NCI-H146 (cell line): ENCODE data around the gene ACTL6B.

ENCODE experiments used
- DNase-seq: peaks from one replicate; lab custom pipeline; 2025; lab: John Stamatoyannopoulos, UW

The ACTL6B gene

DNA sequence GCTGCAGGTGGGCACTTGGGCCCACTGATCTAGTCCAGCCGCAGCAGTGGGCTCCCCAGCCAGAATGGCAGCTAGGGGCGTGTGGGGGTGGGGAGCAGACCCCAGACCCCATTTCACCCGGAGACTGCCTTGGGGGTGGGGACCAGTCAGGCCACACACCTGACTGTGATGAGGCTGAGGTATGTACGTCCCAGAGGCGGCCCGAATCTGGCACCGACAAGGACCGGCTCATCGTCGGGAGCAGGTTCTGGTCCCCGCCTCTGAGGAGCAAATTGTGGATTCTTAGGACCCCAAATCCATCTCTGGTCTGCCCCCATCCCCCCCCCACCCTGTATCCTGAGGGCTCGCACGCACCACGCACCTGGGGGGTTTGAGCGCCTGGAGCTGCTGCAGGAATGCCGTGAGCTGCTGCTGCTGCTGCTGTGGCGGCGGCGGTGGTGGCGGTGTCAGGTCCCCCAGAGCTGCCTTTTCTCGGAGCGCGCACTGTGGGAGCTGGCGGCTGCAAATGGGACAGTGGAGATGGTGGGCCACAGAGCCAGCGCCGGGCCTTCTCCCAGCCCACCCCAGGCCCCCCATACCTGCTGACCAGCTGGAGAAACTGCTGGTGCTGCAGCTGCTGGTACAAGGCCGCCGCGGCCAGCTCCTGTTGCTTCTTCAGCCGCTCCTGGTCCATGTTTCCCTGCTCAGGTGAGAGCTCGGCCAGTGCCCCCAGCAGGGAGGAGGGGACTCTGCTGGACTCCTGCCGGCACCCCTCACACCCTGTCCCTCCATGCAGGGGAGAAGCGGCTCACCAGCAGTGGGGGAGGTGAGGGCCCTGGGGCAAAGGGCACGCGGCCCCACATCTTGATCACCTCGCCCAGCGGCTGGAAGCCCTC lies 27.6 kb upstream of the ACTL6B start:
- no peak for DNase-seq

GRCh38 chr7:100682991-100683658 lies 26.9 kb upstream of the ACTL6B start:
- no peak for DNase-seq

GRCh38 chr7:100682228-100682741 lies 26.0 kb upstream of the ACTL6B start:
- DNase-seq = no peak

- no peak for DNase-seq
These were observed 25.4 kb upstream of the ACTL6B start for GRCh38 chr7:100681491-100682227.

DNA sequence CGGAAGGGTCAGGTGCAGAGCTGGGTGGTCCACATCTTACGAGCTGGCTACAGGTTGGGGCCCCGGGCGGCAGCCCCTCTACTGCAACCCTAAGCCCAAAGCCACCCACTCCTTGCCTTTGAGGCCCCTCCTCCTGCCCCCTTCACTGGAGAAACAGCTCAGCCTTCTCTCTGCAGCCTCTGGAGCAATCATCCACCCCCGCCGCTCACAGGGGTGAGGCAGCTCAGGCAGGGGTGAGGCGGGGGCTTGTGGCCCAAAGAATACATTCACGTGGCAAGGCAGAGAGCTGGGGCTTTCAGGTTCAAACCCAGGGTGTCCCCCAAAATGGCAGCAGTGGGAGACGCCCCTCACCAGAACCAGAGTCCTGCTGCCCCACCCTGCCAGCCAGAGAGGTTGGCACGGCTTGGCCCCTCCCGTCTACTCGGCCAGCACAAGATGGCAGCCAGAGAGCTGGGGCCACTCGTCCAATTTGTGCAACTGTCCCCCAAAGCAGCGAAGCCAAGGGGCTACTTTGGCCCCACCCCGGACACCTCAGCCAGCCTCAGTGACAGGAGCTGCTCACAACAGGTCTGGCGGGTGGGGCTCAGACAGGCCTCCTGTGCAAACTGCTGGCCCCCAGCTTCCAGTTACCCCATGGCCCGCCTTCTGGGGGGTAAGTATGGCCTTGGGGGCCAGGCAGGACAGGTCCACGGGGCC lies 24.5 kb upstream of the ACTL6B start:
- no peak for DNase-seq

DNA sequence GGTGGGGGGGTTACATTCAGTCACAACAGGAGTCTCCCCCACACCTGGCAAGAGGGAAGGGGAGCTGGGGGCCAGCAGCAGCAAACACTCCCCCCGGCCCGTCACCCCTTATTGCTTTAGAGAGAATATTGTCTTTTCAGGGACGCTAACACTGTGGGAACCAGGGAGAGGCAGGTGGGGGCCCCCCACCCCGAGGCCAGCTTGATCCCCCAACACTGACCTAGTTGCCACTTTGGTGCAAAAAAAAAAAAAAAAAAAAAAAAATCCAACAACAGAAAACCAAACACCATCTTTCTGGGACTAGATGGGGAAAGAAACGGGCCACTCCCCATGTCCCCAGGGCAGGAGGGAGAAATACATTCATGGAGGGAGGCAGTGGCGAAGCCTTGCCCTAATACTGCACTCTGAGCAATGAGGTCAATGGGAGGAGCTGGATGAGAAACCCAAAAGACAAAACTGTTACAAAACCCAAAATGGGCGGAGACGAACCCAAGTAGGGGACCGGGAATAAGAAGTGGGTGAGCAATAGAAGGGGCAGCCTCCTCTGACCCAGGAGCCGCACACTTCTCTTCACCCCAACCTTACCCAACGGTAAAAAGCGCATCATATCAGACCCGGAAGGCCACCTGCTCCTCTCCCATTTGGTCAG lies 23.8 kb upstream of the ACTL6B start:
- DNase-seq = no peak

DNA sequence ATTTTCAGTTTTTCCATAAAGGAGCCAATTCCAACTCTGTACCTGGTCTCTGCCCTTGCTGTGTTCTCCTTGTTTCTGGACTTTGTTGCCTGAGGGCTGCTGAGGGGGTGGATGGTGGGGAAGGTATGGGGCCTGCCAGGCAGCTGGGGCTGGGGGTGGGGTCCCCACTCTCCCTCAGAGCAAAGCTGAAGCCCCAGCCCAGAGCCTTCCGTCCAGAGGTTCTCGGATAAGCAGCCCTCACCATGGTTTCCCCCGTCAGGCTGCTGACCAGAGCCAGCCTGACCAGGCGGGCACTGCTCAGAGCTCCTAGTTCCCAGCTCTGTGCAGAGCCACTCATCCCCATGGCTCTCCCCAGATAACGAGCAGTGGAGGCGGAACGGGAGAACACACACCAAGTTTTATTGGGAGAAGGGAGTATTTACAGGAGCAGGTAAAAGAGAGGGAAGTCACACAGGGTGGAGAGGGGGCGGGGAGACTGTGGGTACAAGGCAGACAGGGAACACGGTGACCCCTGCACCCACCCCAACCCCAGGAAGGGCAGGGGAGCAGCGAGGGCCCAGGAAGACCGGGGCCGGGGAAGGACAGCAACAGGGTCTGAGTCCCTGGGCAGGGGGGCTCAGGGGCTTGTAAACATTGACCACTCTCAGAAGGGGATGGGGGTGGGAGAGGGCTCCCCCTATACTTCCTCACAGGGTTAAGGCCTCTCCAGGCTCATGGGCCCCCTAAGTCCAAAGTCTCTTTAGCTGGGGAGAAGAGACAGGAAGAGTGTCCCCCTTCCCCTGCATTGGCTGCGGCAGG lies 23.1 kb upstream of the ACTL6B start:
- DNase-seq = no peak

- no peak for DNase-seq
These were observed 22.2 kb upstream of the ACTL6B start for GRCh38 chr7:100678291-100678984.

GRCh38 chr7:100677308-100678267 lies 21.3 kb upstream of the ACTL6B start:
- DNase-seq = no peak

GRCh38 chr7:100676501-100677306 lies 20.5 kb upstream of the ACTL6B start:
- no peak for DNase-seq

- peak; percentile 56 for DNase-seq
These were observed 19.5 kb upstream of the ACTL6B start for GRCh38 chr7:100675581-100676350.

GRCh38 chr7:100675105-100675451 lies 18.8 kb upstream of the ACTL6B start:
- DNase-seq = peak; percentile 52

DNA sequence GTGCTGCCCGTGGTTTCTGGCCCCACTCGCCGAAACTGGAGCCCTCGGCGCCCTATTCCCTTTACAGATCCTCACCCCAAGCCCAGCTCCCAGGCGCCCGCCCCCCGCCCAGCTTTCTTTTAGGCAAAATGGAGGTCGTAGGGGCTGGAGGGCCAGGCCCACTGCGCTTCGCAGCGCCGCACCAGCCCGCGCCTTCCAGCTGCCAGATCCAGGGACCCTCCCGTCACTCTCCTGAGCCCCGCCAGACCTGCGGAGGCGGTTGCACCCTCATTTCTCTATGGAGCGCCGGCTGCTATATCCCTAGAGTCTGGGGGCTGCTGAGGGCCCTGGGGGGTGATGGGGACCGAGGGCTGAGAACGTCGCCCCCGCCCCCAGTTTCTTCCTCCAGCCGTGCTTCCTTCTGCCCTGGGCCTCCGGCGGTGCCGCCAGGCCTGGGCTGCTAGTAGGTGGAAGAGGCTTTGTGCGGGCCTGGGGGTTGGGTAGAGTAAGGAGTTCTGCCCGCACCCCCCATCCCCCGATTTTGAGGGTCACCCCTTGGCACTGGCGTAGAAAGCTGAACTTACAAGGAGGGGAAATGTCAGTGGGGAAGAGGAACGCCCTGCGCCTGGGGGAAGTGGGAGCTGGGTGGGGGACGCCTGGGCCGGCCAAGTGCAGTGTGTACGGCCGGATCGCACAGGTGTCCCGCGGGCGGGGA lies 18.3 kb upstream of the ACTL6B start:
- DNase-seq = peak; percentile 52

- peak; percentile 55 for DNase-seq
These were observed 17.7 kb upstream of the ACTL6B start for GRCh38 chr7:100673942-100674410.

DNA sequence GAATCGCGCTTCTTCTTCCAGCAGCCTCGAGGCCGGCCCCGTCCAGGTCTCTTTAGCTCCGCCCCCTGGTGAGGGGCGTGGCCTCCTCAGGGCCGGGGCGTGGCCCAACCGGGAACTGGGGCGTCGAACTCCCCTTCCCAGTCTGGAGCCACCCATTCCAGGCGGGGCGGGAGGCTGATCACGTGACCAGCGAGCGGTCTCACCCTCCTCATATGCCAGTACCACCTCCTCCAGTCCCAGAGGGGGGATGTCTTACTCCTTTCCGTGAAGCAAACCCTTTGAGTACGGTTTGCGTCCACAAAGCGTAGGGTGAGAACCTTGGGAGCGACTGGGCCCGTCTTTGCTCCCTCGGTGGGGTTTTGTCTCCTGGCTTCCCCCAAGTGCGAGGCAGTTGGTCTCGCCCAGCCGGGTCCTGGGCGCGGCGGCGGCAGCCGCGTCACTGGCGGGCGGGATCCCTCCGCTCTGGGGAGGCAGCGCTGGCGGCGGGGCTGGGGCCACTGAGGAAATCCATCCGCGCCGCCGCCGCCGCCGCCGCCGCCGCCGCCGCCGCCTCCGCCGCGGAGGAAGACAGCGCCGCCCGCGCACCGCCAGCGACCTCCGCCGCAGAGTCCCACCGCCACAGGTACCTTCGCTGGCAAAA lies 17.2 kb upstream of the ACTL6B start, which contains the start of gene GNB2:
Gene GNB2 (plus strand): TSS at position 439 of the 640 bp plus-strand sequence. CDS start 2,526 bp downstream, outside the sequence.
- DNase-seq = peak; percentile 97
